Keratinocyte (primary cell): ENCODE data around the gene LHPP.

ENCODE experiments used
- CTCF ChIP-seq, 3 experiments: IDR thresholded peaks in 1 of 3; conservative IDR thresholded peaks in 1 of 3; optimal IDR thresholded peaks in 1 of 3; 2 replicates in 2 of 3; 3 replicates in 1 of 3; pipeline versions ENCODE3 to v1.5.1; 2011; ENCODE audit warnings: low read length in 3 of 3, mild to moderate bottlenecking in 3 of 3, moderate library complexity in 2 of 3, control low read depth in 1 of 3, inconsistent platforms in 1 of 3; ENCODE audit not compliant: insufficient read depth in 2 of 3; ENCODE audit errors: extremely low read depth in 1 of 3
- EZH2 ChIP-seq: IDR thresholded peaks from one replicate; pipeline ENCODE4 v1.6.1; 2012; ENCODE audit warnings: inconsistent platforms, mild to moderate bottlenecking, low read length, moderate library complexity

GRCh38 chr10:124498056-124498455 is 36.4 kb downstream of the LHPP start:
- no peak for TF ChIP-seq CTCF (optimal IDR thresholded peaks at IDR 0.05 in 1 of 3, IDR thresholded peaks at IDR 0.05 in 1 of 3, conservative IDR thresholded peaks at IDR 0.05 in 1 of 3; ENCODE audit: extremely low read depth in 1 of 3, insufficient read depth in 2 of 3, low read length in 3 of 3)
- TF ChIP-seq EZH2: no peak
